Kidney (tissue), 14 donors: ENCODE results near the gene C8B. TPM values are rescaled to one million over a fixed set of nuclear protein-coding genes. Genes with fewer than 3 reads are reported as not detected.

ENCODE experiments used
- DNase-seq, 5 donors: peaks; one replicate each; pipeline ENCODE4 v3.0.0-alpha.2; 2013 to 2020
- FAIRE-seq: peaks from 2 replicates; lab custom pipeline; 2012; peaks lifted over from hg19 to GRCh38; lab: Jason Lieb, UNC
- H3K27ac ChIP-seq, 2 donors: one replicate each; pipeline ENCODE4 v1.7.0; 2013; ENCODE audit warnings: low read depth in 2 of 2, low read length in 2 of 2, inconsistent platforms in 1 of 2
- H3K27me3 ChIP-seq: one replicate; pipeline ENCODE4 v1.7.1; 2013; ENCODE audit warnings: low read length, inconsistent platforms; ENCODE audit not compliant: control insufficient read depth, insufficient read depth
- H3K36me3 ChIP-seq, 3 donors: one replicate each; pipeline versions ENCODE4 v1.7.0 to v1.7.1; 2013; ENCODE audit warnings: low read length in 3 of 3, control low read depth in 1 of 3, inconsistent platforms in 1 of 3; ENCODE audit not compliant: insufficient read depth in 3 of 3, control insufficient read depth in 2 of 3
- H3K4me1 ChIP-seq, 3 donors: one replicate each; pipeline versions ENCODE4 v1.7.0 to v1.7.1; 2013; ENCODE audit warnings: low read length in 3 of 3, inconsistent platforms in 1 of 3, low read depth in 1 of 3; ENCODE audit not compliant: control insufficient read depth in 2 of 3, insufficient read depth in 2 of 3
- H3K4me3 ChIP-seq, 3 donors: one replicate each; pipeline versions ENCODE4 v1.7.0 to v1.8.1; 2013; ENCODE audit warnings: low read length in 3 of 3, control low read depth in 1 of 3, inconsistent platforms in 1 of 3
- H3K9ac ChIP-seq, 3 donors: one replicate each; pipeline versions ENCODE4 v1.7.0 to v1.7.1; 2013; ENCODE audit warnings: low read length in 3 of 3, control low read depth in 1 of 3, inconsistent platforms in 1 of 3
- H3K9me3 ChIP-seq, 3 donors: one replicate each; pipeline versions ENCODE4 v1.7.0 to v1.7.1; 2013; ENCODE audit warnings: low read length in 3 of 3, control low read depth in 1 of 3, inconsistent platforms in 1 of 3; ENCODE audit not compliant: control insufficient read depth in 2 of 3, insufficient read depth in 1 of 3
- CTCF ChIP-seq: IDR thresholded peaks from 3 replicates; pipeline ENCODE4 v1.5.1; 2012; ENCODE audit warnings: mild to moderate bottlenecking, moderate library complexity, borderline replicate concordance; ENCODE audit not compliant: insufficient read depth; ENCODE audit errors: extremely low read depth
- intact Hi-C: fragments of 100-400 bp; cut with DNase I; formaldehyde crosslinking; loops from one replicate; pipeline ENCODE4 v1.11.1; 2022
- polyA plus RNA-seq: library from polyadenylated mRNA; stranded (reverse); fragments of 350-450 nt; fragmentation: Illumina TruSeq; extraction: RNeasy Lipid Tissue Mini Kit (QIAGEN cat#74804); gene quantifications from one replicate; pipeline ENCODE4 v1.2.3, GENCODE V29; 2014; ENCODE audit warnings: low read depth, low replicate concordance; ENCODE audit not compliant: insufficient read depth
- total RNA-seq: library from RNA; stranded (reverse); fragmentation: NEBNext Ultra II Directional; extraction: Animal tissue kit (Norgen Biotek cat#: 25700); gene quantifications from one replicate; pipeline ENCODE4 v1.2.1, GENCODE V29; 2021
- donor health status: control.
- donor health status: control.
- donor health status: control.
- donor health status: control.
- donor health status: control.
- donor health status: DM: yes; HTN: yes; CAD: no.
- donor health status: Normal renal cell carcinoma (clear cell type).

The C8B gene
- total and polyA plus RNA-seq, 2 donors from 2014 or later, result not detected

GRCh38 chr1:56933606-56934005 lies 32.2 kb downstream of the C8B start:
- Histone ChIP-seq H3K4me3 (no peak overlapping the region), H3K4me1 (no peaks in the 10 kb centered on the region), H3K9ac (no peak overlapping the region), H3K27me3 (no peaks in the 10 kb centered on the region), H3K27ac (no peak overlapping the region), H3K9me3 (no peaks in the 10 kb centered on the region), H3K36me3 (no peaks in the 10 kb centered on the region)
- FAIRE-seq, result no peak
- no peak for TF ChIP-seq CTCF
- intact Hi-C loops, result no loop called here
- DNase-seq, result no peak

DNA sequence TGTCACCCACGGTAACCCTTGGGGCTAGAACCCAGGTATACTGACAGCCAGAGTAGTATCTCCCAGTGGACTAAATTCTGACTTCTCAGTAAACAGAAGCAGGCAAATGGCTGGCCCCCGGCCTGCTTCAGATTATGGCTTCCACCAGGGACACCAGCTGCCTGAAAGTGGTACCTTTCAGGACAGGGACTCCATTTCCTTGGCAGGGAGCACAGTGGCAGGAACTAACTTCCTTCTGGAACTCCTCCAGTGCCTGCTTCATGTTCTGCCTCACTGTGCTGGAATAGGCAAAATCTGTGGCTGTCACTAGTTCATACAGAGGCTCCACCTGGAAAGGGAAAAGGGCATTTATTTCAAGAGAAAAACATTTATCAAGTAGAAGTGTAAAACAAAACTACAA lies 32.7 kb downstream of the C8B start:
- no peak for DNase-seq
- FAIRE-seq, result no peak
- intact Hi-C loops, result no loop called here

DNA sequence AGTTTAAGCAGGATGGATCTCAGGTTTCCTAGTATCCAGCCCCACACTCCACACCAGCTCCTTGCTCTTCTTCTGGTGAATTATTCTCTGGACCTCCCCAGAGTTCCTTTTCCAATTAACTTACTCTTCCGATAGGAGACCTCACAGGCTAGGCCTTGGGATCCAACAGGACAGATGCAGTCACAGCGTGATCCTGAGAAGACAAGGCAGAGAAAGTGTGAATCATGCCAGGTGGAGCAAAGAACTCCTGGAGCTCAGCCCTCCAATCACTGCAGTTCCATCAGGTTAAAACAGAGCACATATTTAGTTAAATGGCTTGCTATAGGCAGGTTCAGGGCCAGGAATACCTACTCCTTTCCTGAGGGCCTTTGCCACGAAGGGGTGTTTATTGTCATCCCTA lies 34.1 kb downstream of the C8B start:
- Histone ChIP-seq H3K36me3 (no peaks in the 10 kb centered on the region), H3K27me3 (no peaks in the 10 kb centered on the region), H3K9ac (no peak overlapping the region), H3K27ac (no peak overlapping the region), H3K4me3 (no peak overlapping the region), H3K9me3 (no peaks in the 10 kb centered on the region), H3K4me1 (no peaks in the 10 kb centered on the region)
- TF ChIP-seq CTCF, result no peak
- FAIRE-seq (no peak), DNase-seq (no peak)
- intact Hi-C loops, result no loop called here

More for the DNA sequence above, 32.7 kb downstream of the C8B start:
- H3K4me1 ChIP-seq, result no peaks in the 10 kb centered on the region
- no peak overlapping the region for H3K9ac ChIP-seq
- H3K27ac ChIP-seq, result no peak overlapping the region
- H3K9me3 ChIP-seq, result no peaks in the 10 kb centered on the region
- H3K27me3 ChIP-seq, result no peaks in the 10 kb centered on the region
- H3K36me3 ChIP-seq, result no peaks in the 10 kb centered on the region
- H3K4me3 ChIP-seq, result no peak overlapping the region
- TF ChIP-seq CTCF, result no peak

GRCh38 chr1:56931211-56931610 lies 34.6 kb downstream of the C8B start:
- no peak for DNase-seq
- Histone ChIP-seq H3K4me3 (no peak overlapping the region), H3K36me3 (no peaks in the 10 kb centered on the region), H3K27ac (no peak overlapping the region), H3K4me1 (no peaks in the 10 kb centered on the region), H3K27me3 (no peaks in the 10 kb centered on the region), H3K9ac (no peak overlapping the region), H3K9me3 (no peaks in the 10 kb centered on the region)
- no peak for TF ChIP-seq CTCF
- intact Hi-C loops, result no loop called here
- FAIRE-seq, result no peak
